K562 (cell line): ENCODE data around the gene PALM3. TPM values are rescaled to one million over a fixed set of nuclear protein-coding genes. Genes with fewer than 3 reads are reported as not detected.

Source experiments
- ARID4B ChIP-seq: sonication (generic); formaldehyde crosslinking; IDR thresholded peaks from 2 replicates; pipeline ENCODE4 v1.8.0; 2022; ENCODE audit warnings: mild to moderate bottlenecking, missing genetic modification reagents
- FOXA3 ChIP-seq, 2 experiments: fragments of 450-650 bp in 1 of 2; sonication (generic) in 1 of 2; formaldehyde crosslinking; IDR thresholded peaks in 1 of 2; conservative IDR thresholded peaks in 1 of 2; 2 replicates each; pipeline versions ENCODE4 v1.4.0 to v1.8.0; 2020 to 2022; ENCODE audit warnings: mild to moderate bottlenecking in 2 of 2, missing genetic modification reagents in 1 of 2
- MAZ ChIP-seq, 2 experiments: fragments of 450-650 bp in 1 of 2; sonication (generic) in 1 of 2; formaldehyde crosslinking; IDR thresholded peaks in 1 of 2; conservative IDR thresholded peaks in 1 of 2; 2 replicates each; pipeline versions ENCODE4 v1.4.0 to v1.5.0; 2020; ENCODE audit warnings: mild to moderate bottlenecking in 1 of 2, missing genetic modification reagents in 1 of 2
- NCOA6 ChIP-seq: fragments of 450-650 bp; IDR thresholded peaks from 2 replicates; pipeline ENCODE4 v1.6.1; 2017; ENCODE audit warnings: mild to moderate bottlenecking
- ZEB2 ChIP-seq: fragments of 450-650 bp; IDR thresholded peaks from 2 replicates; pipeline ENCODE4 v1.6.1; 2016
- polyA plus RNA-seq, 8 experiments: library from polyadenylated mRNA; depleted of rRNA in 4 of 8; stranded (reverse) in 5 of 8; unstranded in 3 of 8; fragments of >200 nt; fragmentation: Nextera tagmentation in 2 of 8; fragmentation: Illumina TruSeq in 1 of 8; extraction: Ambion mirVana in 2 of 8; extraction: Trizol in 1 of 8; gene quantifications; 2 replicates each; pipeline versions ENCODE4 v1.2.1 to v1.2.3, GENCODE V29; 2011 to 2014; ENCODE audit warnings: inconsistent platforms in 1 of 8, missing spikeins in 1 of 8
- total RNA-seq, 7 experiments: library from RNA; depleted of rRNA in 6 of 7; stranded (reverse); fragments of >200 nt in 6 of 7; fragmentation: Illumina TruSeq in 2 of 7; extraction: Trizol in 2 of 7; gene quantifications; 2 replicates each; pipeline versions ENCODE4 v1.2.1 to v1.2.3, GENCODE V29; 2011 to 2021; ENCODE audit warnings: low replicate concordance in 1 of 7
- TF ChIP-seq, protein P1 (sequence below): fragments of 250-450 bp; sonication (Bioruptor Pico); IDR thresholded peaks from 2 replicates; pipeline ENCODE4 v1.4.0; 2020; ENCODE audit warnings: borderline replicate concordance

Gene PALM3
- total and polyA plus RNA-seq, 9 of the 15 experiments (the other 6 are each of a cell fraction or from before 2014, with no cell fraction given): 0.07 to 9.3 (median 3.3) TPM

DNA sequence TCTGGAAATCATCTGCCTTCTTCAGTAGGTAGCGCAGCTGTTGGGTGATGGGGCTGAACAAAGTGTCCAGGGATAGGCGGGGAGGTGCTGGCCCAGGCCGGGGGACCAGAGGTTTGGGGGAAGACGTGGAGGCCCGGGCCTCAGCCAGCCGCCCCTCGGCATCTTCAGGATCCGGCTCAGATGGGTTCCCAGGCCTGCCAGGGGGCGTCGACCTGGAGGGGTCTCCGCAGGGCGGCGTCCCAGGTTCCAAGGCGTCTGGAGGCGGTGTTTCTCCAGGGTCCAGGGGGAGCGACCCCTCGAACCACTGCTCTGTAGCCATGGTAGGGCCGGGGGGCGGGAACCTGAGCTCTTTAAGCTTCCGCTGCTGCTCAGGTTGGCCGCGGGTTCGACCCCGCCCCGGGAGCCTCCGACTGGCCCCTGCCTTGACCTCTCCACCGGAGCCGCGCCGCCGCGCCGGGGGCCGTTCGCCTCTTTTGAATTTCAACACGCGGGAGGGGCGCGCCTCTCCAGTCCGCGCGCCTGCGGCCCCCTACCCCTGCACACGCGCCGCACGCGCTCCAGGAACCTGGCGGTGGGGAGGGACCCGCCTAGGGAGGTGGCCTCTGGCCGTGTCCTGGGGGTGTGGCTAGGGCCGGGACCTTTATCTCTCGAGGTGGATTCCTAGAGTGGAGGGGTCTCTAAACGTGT is 23.6 kb upstream of the PALM3 start, which contains the start of gene C19orf67 (continued):
- TF ChIP-seq ZEB2: no peak
- TF ChIP-seq FOXA3 (CRISPR knock-in tag; conservative IDR thresholded peaks at IDR 0.05 in 1 of 2, IDR thresholded peaks at IDR 0.05 in 1 of 2): no peak
- TF ChIP-seq MAZ (CRISPR knock-in tag; conservative IDR thresholded peaks at IDR 0.05 in 1 of 2, IDR thresholded peaks at IDR 0.05 in 1 of 2): peak; percentile 41 to 67; a peak in 2 of 4 replicates
- 0 out of 2 replicates have a peak, but pooled peaks have one; percentile 46 for TF ChIP-seq ARID4B
- TF ChIP-seq NCOA6: no peak
- TF ChIP-seq, protein P1, sequence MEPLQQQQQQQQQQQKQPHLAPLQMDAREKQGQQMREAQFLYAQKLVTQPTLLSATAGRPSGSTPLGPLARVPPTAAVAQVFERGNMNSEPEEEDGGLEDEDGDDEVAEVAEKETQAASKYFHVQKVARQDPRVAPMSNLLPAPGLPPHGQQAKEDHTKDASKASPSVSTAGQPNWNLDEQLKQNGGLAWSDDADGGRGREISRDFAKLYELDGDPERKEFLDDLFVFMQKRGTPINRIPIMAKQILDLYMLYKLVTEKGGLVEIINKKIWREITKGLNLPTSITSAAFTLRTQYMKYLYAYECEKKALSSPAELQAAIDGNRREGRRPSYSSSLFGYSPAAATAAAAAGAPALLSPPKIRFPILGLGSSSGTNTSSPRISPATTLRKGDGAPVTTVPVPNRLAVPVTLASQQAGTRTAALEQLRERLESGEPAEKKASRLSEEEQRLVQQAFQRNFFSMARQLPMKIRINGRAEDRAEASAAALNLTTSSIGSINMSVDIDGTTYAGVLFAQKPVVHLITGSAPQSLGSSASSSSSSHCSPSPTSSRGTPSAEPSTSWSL (CRISPR knock-in tag): no peak
- TF ChIP-seq, all 486 proteins: peak for 28
